HCT116 (cell line): ENCODE measurements around the gene AUTS2. TPM values are rescaled to one million over a fixed set of nuclear protein-coding genes. Genes with fewer than 3 reads are reported as not detected.

Source experiments
- ATAC-seq: fragments of 200-7000 bp; cut with Tn5 transposase; 2 replicates; pipeline ENCODE4 v1.9.1; 2020; ENCODE audit warnings: mild to moderate bottlenecking, moderate library complexity
- BruUV-seq: library from RNA; stranded (reverse); fragments of 400-500 nt; replicated peaks from 2 replicates; lab custom pipeline; 2021; lab: Mats Ljungman, UMichigan
- CTCF ChIA-PET: fragments of 300-600 bp; sonication (Branson Sonifier 250); formaldehyde crosslinking; loops from one replicate; lab custom pipeline; 2021; ENCODE audit warnings: antibody characterized with exemption; lab: Charles Lee
- POLR2A ChIA-PET: fragments of 300-600, 350-600 bp; sonication (Branson Sonifier 250); formaldehyde crosslinking; loops from one replicate; lab custom pipeline; 2021; ENCODE audit warnings: antibody characterized with exemption; lab: Charles Lee
- RAD21 ChIA-PET, 2 experiments: fragments of 300-600 bp; sonication (Branson Sonifier 250); formaldehyde crosslinking; loops; one replicate each; lab custom pipeline; 2023; ENCODE audit warnings: low total read pairs in 2 of 2; ENCODE audit not compliant: uncharacterized antibody in 2 of 2, unreplicated experiment in 2 of 2, low non-redundant PET in 1 of 2; lab: Charles Lee
- DNase-seq: peaks from one replicate; pipeline ENCODE4 v3.0.0-alpha.2; 2010; ENCODE audit warnings: low read depth, low spot score
- H2AFZ ChIP-seq: fragments of 200-600 bp; shearing (Covaris generic), sonication (generic); 2 replicates; pipeline ENCODE4 v1.6.1; 2017; ENCODE audit warnings: low read depth, mixed run types, mixed read lengths, antibody characterized with exemption, low read length; ENCODE audit not compliant: poor library complexity, severe bottlenecking
- H3K27ac ChIP-seq: 2 replicates; pipeline ENCODE4 v1.5.1; 2012; ENCODE audit warnings: low read depth, low read length
- H3K27me3 ChIP-seq: fragments of 200-600 bp; sonication (generic); 2 replicates; pipeline ENCODE4 v1.6.1; 2016; ENCODE audit warnings: mixed run types, low read length, mixed read lengths; ENCODE audit not compliant: insufficient read depth
- H3K36me3 ChIP-seq, 2 experiments: fragments of 200-500 bp in 1 of 2; fragments of 200-600 bp in 1 of 2; sonication (Bioruptor generic) in 1 of 2; sonication (generic) in 1 of 2; 2 replicates each; pipeline versions ENCODE4 v1.5.1 to v1.6.1; 2014 to 2016; ENCODE audit warnings: low read length in 2 of 2, inconsistent platforms in 1 of 2, mixed read lengths in 1 of 2, mixed run types in 1 of 2; ENCODE audit not compliant: insufficient read depth in 2 of 2, control insufficient read depth in 1 of 2
- H3K4me1 ChIP-seq, 2 experiments: fragments of 200-600 bp in 1 of 2; sonication (generic) in 1 of 2; 2 replicates each; pipeline versions ENCODE4 v1.5.1 to v1.6.1; 2012 to 2017; ENCODE audit warnings: low read length in 2 of 2, inconsistent platforms in 1 of 2, mild to moderate bottlenecking in 1 of 2, mixed read lengths in 1 of 2, mixed run types in 1 of 2, moderate library complexity in 1 of 2; ENCODE audit not compliant: insufficient read depth in 2 of 2, control insufficient read depth in 1 of 2
- H3K4me2 ChIP-seq: fragments of 200-600 bp; sonication (generic); 2 replicates; pipeline ENCODE4 v1.6.1; 2017; ENCODE audit warnings: mixed run types, low read length, mixed read lengths
- H3K4me3 ChIP-seq, 2 experiments: fragments of 200-600 bp in 1 of 2; sonication (generic) in 1 of 2; replicated peaks in 1 of 2; 2 replicates each; pipeline ENCODE4 v1.5.1; 2011 to 2016; ENCODE audit warnings: low read length in 2 of 2, control low read depth in 1 of 2, low read depth in 1 of 2, mild to moderate bottlenecking in 1 of 2, mixed read lengths in 1 of 2, mixed run types in 1 of 2
- H3K79me2 ChIP-seq: fragments of 200-600 bp; sonication (generic); 2 replicates; pipeline ENCODE4 v1.6.1; 2017; ENCODE audit warnings: mild to moderate bottlenecking, mixed run types, low read length, moderate library complexity, mixed read lengths; ENCODE audit not compliant: insufficient read depth
- H3K9ac ChIP-seq: fragments of 200-600 bp; sonication (generic); 2 replicates; pipeline ENCODE4 v1.6.1; 2016; ENCODE audit warnings: low read length, mixed read lengths
- H3K9me2 ChIP-seq: fragments of 200-600 bp; sonication (generic), shearing (Covaris generic); 2 replicates; pipeline ENCODE4 v1.6.1; 2017; ENCODE audit warnings: mixed run types, mild to moderate bottlenecking, moderate library complexity; ENCODE audit not compliant: insufficient read depth
- H3K9me3 ChIP-seq, 2 experiments: fragments of 200-500 bp in 1 of 2; fragments of 200-600 bp in 1 of 2; sonication (Bioruptor generic) in 1 of 2; sonication (generic) in 1 of 2; 2 replicates each; pipeline ENCODE4 v1.6.1; 2014 to 2017; ENCODE audit warnings: low read length in 2 of 2, mixed read lengths in 2 of 2, inconsistent platforms in 1 of 2, low read depth in 1 of 2, mild to moderate bottlenecking in 1 of 2, mixed run types in 1 of 2, moderate library complexity in 1 of 2; ENCODE audit not compliant: control insufficient read depth in 1 of 2, insufficient read depth in 1 of 2
- H4K20me1 ChIP-seq: fragments of 200-600 bp; sonication (generic), shearing (Covaris generic); 2 replicates; pipeline ENCODE4 v1.6.1; 2017; ENCODE audit warnings: mixed run types, mild to moderate bottlenecking, moderate library complexity; ENCODE audit not compliant: insufficient read depth
- CBX3 ChIP-seq: IDR thresholded peaks from 2 replicates; pipeline ENCODE4 v1.6.1; 2012; ENCODE audit warnings: low read depth
- CEBPB ChIP-seq: IDR thresholded peaks from 2 replicates; pipeline ENCODE4 v1.6.1; 2012; ENCODE audit warnings: low read depth
- ELF1 ChIP-seq: IDR thresholded peaks from 2 replicates; pipeline ENCODE4 v1.6.1; 2012; ENCODE audit warnings: low read depth, borderline replicate concordance
- EZH2phosphoT487 ChIP-seq: fragments of 200-600 bp; IDR thresholded peaks from 2 replicates; pipeline ENCODE4 v1.6.1; 2018; ENCODE audit warnings: antibody characterized with exemption, borderline replicate concordance
- POLR2A ChIP-seq: IDR thresholded peaks from 2 replicates; pipeline ENCODE4 v1.7.0; 2011; ENCODE audit warnings: borderline replicate concordance; ENCODE audit not compliant: insufficient read depth, insufficient read length; ENCODE audit errors: extremely low read depth
- POLR2AphosphoS5 ChIP-seq: IDR thresholded peaks from 2 replicates; pipeline ENCODE4 v1.6.1; 2011; ENCODE audit warnings: mild to moderate bottlenecking, low read depth, low read length, moderate library complexity
- REST ChIP-seq: IDR thresholded peaks from 2 replicates; pipeline ENCODE4 v1.6.1; 2012; ENCODE audit warnings: low read depth
- SIN3A ChIP-seq: IDR thresholded peaks from 2 replicates; pipeline ENCODE4 v1.6.1; 2012; ENCODE audit warnings: low read depth
- SP1 ChIP-seq: IDR thresholded peaks from 2 replicates; pipeline ENCODE4 v1.6.1; 2012; ENCODE audit warnings: low read depth
- ZBTB33 ChIP-seq: IDR thresholded peaks from 2 replicates; pipeline ENCODE4 v1.6.1; 2011; ENCODE audit warnings: mild to moderate bottlenecking, low read length, moderate library complexity; ENCODE audit not compliant: insufficient replicate concordance; ENCODE audit errors: extremely low read depth
- ZFX ChIP-seq: fragments of 450-650 bp; IDR thresholded peaks from 2 replicates; pipeline ENCODE4 v1.6.1; 2017
- intact Hi-C: fragments of 100-400 bp; cut with micrococcal nuclease; formaldehyde crosslinking; loops from 2 replicates; pipeline ENCODE4 v1.10.0; 2022
- total RNA-seq: library from RNA; stranded (reverse); gene quantifications from one replicate; pipeline ENCODE4 v1.2.1, GENCODE V29; 2021; ENCODE audit not compliant: unreplicated experiment
- TF ChIP-seq, protein P1 (sequence below), 3 experiments: fragments of 200-600 bp in 1 of 3; sonication (generic) in 1 of 3; IDR thresholded peaks in 2 of 3; conservative IDR thresholded peaks in 1 of 3; 2 replicates each; pipeline ENCODE4 v1.5.1; 2012 to 2017; ENCODE audit warnings: low read depth in 2 of 3, low read length in 2 of 3, antibody characterized with exemption in 1 of 3, borderline replicate concordance in 1 of 3, control low read depth in 1 of 3, mild to moderate bottlenecking in 1 of 3, mixed read lengths in 1 of 3, mixed run types in 1 of 3, moderate library complexity in 1 of 3; ENCODE audit not compliant: insufficient read depth in 1 of 3

The AUTS2 gene
- total RNA-seq, 1 experiment from 2014 or later: 0.93 TPM

- Histone ChIP-seq H3K9me3 (peaks cover 0 to 22% of the 10 kb centered on the region in 2 experiments; a peak in 2 of 4 replicates), H3K27me3 (no peaks in the 10 kb centered on the region), H4K20me1 (no peaks in the 10 kb centered on the region), H3K9me2 (no peaks in the 10 kb centered on the region), H3K79me2 (no peaks in the 10 kb centered on the region), H3K27ac (no peak overlapping the region), H2AFZ (no peak overlapping the region), H3K4me2 (no peak overlapping the region), H3K9ac (no peak overlapping the region), H3K36me3 (no peaks in the 10 kb centered on the region), H3K4me1 (no peaks in the 10 kb centered on the region), H3K4me3 (no peak overlapping the region)
- BruUV-seq: no TSS peak
- ChIA-PET CTCF (no interaction called here), POLR2A (no interaction called here), RAD21 (no interaction called here)
- DNase-seq (no peak), ATAC-seq (no peak)
- intact Hi-C loops: no loop called here
- TF ChIP-seq SIN3A (no peak), REST (no peak), POLR2A (no peak), CBX3 (no peak), SP1 (no peak)
Observed at GRCh38 chr7:70578131-70578530, 979.9 kb downstream of the AUTS2 start.

DNA sequence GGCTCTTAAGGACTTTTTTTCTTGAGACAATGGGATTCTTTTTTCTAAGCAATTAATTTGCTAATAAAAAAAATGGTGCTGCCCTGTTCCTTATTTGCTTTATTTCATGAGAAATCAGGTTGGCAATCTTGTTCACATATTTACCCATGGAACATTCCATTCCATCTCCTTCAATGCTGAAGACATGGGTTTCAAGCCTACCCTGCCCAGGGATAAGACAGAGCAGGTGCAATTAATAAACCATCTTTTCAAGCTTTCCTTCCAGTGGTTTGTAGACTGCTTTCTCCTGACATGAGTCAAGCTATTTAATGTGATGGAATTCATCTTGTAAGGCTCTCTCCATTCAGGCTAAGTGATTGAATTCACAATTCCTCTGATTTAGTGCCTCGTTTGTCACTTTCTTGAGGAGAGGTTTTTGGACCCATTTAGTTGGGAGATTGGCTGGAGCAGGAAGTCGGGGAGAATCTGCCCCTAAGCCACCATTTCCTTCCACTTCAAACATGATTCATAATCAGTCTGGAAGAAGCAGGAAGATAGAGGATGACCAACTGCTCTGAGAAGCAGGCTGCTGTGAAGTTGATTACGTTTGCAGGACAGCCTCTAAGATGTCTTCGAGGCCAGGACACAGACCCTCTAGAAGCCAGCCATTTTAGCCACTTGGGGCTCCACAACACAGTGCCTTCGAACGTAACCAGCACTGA, 981.3 kb downstream of the AUTS2 start:
- Histone ChIP-seq H3K9me2 (no peaks in the 10 kb centered on the region), H3K9ac (no peak overlapping the region), H3K9me3 (peaks cover 0 to 23% of the 10 kb centered on the region in 2 experiments; a peak in 2 of 4 replicates), H4K20me1 (no peaks in the 10 kb centered on the region), H3K4me1 (no peaks in the 10 kb centered on the region), H3K79me2 (no peaks in the 10 kb centered on the region), H2AFZ (no peak overlapping the region), H3K4me2 (no peak overlapping the region), H3K27me3 (no peaks in the 10 kb centered on the region), H3K36me3 (no peaks in the 10 kb centered on the region), H3K4me3 (no peak overlapping the region), H3K27ac (no peak overlapping the region)
- CTCF ChIA-PET: no interaction called here
- intact Hi-C loops: no loop called here
- POLR2A ChIA-PET: no interaction called here
- no TSS peak for BruUV-seq
- DNase-seq: no peak
- RAD21 ChIA-PET: no interaction called here
- ATAC-seq: no peak
- TF ChIP-seq ZFX (no peak), CBX3 (no peak), POLR2A (no peak), POLR2AphosphoS5 (no peak), ZBTB33 (no peak), EZH2phosphoT487 (no peak), ELF1 (no peak), CEBPB (no peak)
- TF ChIP-seq, protein P1, sequence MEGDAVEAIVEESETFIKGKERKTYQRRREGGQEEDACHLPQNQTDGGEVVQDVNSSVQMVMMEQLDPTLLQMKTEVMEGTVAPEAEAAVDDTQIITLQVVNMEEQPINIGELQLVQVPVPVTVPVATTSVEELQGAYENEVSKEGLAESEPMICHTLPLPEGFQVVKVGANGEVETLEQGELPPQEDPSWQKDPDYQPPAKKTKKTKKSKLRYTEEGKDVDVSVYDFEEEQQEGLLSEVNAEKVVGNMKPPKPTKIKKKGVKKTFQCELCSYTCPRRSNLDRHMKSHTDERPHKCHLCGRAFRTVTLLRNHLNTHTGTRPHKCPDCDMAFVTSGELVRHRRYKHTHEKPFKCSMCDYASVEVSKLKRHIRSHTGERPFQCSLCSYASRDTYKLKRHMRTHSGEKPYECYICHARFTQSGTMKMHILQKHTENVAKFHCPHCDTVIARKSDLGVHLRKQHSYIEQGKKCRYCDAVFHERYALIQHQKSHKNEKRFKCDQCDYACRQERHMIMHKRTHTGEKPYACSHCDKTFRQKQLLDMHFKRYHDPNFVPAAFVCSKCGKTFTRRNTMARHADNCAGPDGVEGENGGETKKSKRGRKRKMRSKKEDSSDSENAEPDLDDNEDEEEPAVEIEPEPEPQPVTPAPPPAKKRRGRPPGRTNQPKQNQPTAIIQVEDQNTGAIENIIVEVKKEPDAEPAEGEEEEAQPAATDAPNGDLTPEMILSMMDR (IDR thresholded peaks at IDR 0.05 in 2 of 3, conservative IDR thresholded peaks at IDR 0.05 in 1 of 3; ENCODE audit: borderline replicate concordance in 1 of 3, insufficient read depth in 1 of 3, low read depth in 2 of 3, low read length in 2 of 3): no peak
